Omental fat pad (tissue), 4 donors: ENCODE measurements around the gene AFF4. TPM values are rescaled to one million over a fixed set of nuclear protein-coding genes. Genes with fewer than 3 reads are reported as not detected.
"Not testable (repeated sequence)": the region's sequence is repeated elsewhere in the genome, so short reads cannot be mapped to it uniquely, and the experiment has no call there.

ENCODE experiments used
- ATAC-seq: fragments of 150-250 bp; one replicate; pipeline ENCODE4 v1.9.1; 2016; ENCODE audit warnings: mild to moderate bottlenecking, moderate library complexity; ENCODE audit not compliant: low FRiP score
- DNase-seq: peaks from one replicate; pipeline ENCODE4 v3.0.0-alpha.2; 2019; ENCODE audit warnings: low spot score
- CTCF ChIP-seq, 3 donors: fragments of 450-650 bp; IDR thresholded peaks; one replicate each; pipeline ENCODE4 v1.5.1; 2016 to 2017; ENCODE audit warnings: antibody characterized with exemption in 3 of 3, mild to moderate bottlenecking in 3 of 3, moderate library complexity in 2 of 3
- total RNA-seq, 4 donors: library from RNA; depleted of rRNA; stranded (reverse); fragments of >200 nt; gene quantifications; one replicate each; pipeline ENCODE4 v1.1.0, GENCODE V29; 2016

The AFF4 gene
- total RNA-seq, 4 donors from 2014 or later, result 52.8 to 118 (median 87.5) TPM

GRCh38 chr5:132962429-132963021, 909 bp downstream of the AFF4 start:
- no peak for TF ChIP-seq CTCF (IDR thresholded peaks at IDR 0.05)
- DNase-seq (no peak), ATAC-seq (no peak)

GRCh38 chr5:132961887-132962286, 1.5 kb downstream of the AFF4 start:
- DNase-seq (no peak), ATAC-seq (no peak)
- no peak for TF ChIP-seq CTCF (IDR thresholded peaks at IDR 0.05)

GRCh38 chr5:132961123-132961815, 2.2 kb downstream of the AFF4 start:
- ATAC-seq, DNase-seq: not testable (repeated sequence)

GRCh38 chr5:132956166-132956799, 7.2 kb downstream of the AFF4 start:
- not testable (repeated sequence) for DNase-seq, ATAC-seq

- no peak for DNase-seq
- TF ChIP-seq CTCF (IDR thresholded peaks at IDR 0.05), result no peak
- ATAC-seq, result no peak
Measured at GRCh38 chr5:132953710-132954109, 9.7 kb downstream of the AFF4 start.

GRCh38 chr5:132952829-132953228, 10.6 kb downstream of the AFF4 start:
- no peak for ATAC-seq
- no peak for TF ChIP-seq CTCF (IDR thresholded peaks at IDR 0.05)
- no peak for DNase-seq

- TF ChIP-seq CTCF (IDR thresholded peaks at IDR 0.05), result no peak
Measured at GRCh38 chr5:132951897-132952296, 11.5 kb downstream of the AFF4 start.

GRCh38 chr5:132949136-132949535, 14.3 kb downstream of the AFF4 start:
- no peak for DNase-seq
- no peak for ATAC-seq
- no peak for TF ChIP-seq CTCF (IDR thresholded peaks at IDR 0.05)

More at GRCh38 chr5:132951897-132952296, 11.5 kb downstream of the AFF4 start:
- no peak for ATAC-seq
- no peak for DNase-seq
